ENCODE results near the gene COP1. TPM values are rescaled to one million over a fixed set of nuclear protein-coding genes. Genes with fewer than 3 reads are reported as not detected.

Gene COP1
- total RNA-seq, 2 experiments from 2014 or later: 33.8 to 36.9 TPM

DNA sequence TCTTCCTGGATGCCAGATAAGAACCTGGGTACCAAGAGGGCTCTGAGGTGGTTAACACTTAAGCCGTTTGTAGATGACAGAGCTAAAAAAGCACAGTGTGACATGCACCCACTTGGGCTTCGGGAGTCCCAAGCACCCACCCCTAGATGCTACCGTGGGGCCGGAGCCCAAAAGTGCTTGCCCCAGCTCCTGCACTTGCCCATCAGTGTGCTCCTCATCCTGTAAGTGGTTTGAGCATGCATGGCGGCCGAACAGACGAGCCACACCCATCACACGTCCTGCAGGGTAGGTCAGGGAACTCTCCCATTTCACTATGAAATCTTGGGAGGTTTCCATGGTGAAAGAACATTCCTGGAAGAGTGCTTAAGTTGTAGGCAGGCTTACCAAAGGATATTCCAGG, 304.8 kb downstream of the COP1 start:
- DNase-seq (no peak), ATAC-seq (no peak)
- intact Hi-C loops (cut with micrococcal nuclease): no loop called here
- ChIA-PET CTCF (no interaction called here), POLR2A (no interaction called here)
- Mint-ChIP-seq H3K27me3 (no peaks in the 10 kb centered on the region), H3K9me3 (peaks cover 2% of the 10 kb centered on the region), H3K36me3 (ENCODE audit: low read depth) (no peaks in the 10 kb centered on the region), H3K4me1 (ENCODE audit: low read depth) (no peaks in the 10 kb centered on the region), H3K4me3 (no peak overlapping the region), H3K27ac (no peak overlapping the region)
- TF ChIP-seq, protein P1, sequence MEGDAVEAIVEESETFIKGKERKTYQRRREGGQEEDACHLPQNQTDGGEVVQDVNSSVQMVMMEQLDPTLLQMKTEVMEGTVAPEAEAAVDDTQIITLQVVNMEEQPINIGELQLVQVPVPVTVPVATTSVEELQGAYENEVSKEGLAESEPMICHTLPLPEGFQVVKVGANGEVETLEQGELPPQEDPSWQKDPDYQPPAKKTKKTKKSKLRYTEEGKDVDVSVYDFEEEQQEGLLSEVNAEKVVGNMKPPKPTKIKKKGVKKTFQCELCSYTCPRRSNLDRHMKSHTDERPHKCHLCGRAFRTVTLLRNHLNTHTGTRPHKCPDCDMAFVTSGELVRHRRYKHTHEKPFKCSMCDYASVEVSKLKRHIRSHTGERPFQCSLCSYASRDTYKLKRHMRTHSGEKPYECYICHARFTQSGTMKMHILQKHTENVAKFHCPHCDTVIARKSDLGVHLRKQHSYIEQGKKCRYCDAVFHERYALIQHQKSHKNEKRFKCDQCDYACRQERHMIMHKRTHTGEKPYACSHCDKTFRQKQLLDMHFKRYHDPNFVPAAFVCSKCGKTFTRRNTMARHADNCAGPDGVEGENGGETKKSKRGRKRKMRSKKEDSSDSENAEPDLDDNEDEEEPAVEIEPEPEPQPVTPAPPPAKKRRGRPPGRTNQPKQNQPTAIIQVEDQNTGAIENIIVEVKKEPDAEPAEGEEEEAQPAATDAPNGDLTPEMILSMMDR (IDR thresholded peaks at IDR 0.05): no peak

DNA sequence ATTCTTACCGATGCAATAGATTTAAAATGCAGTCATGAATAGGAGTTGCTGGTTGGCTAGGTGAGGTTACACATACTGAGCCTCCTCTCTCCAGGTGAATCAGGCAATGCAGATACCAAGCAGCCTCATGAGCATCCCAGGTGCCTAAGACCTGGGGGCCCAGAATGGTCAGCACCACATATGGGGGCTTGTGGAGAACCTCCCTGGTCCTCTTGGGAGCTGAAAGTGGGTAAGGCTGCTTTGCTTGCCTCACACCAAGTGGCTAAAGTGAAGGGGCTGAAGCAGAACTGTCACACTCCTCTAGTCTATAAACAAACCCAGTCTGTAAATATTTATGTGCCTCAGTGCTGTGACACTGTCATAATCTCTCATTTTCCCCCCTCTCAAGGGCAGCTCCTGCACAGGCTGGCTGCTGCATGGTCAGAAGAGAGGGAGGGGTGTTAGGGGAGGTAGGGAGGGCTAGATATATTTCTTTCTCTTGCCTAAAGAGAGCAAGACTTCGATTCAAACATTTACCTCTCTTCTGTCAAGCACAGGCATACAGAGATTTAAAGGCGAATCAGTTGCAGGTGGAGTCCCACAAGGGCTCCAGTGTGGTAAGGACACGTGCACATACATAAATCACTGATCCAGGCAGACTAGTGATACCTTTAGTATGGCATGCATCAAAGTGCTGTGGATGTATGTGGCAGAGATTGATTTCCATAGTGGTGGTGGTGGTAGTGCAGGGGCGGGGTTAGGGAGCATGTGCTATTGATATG, 305.8 kb downstream of the COP1 start:
- CTCF ChIA-PET: no interaction called here
- no peaks in the 10 kb centered on the region for H3K27me3 Mint-ChIP-seq
- H3K9me3 Mint-ChIP-seq: no peaks in the 10 kb centered on the region
- H3K4me1 Mint-ChIP-seq (ENCODE audit: low read depth): no peaks in the 10 kb centered on the region
- intact Hi-C loops (cut with micrococcal nuclease): no loop called here
- ATAC-seq (no peak), DNase-seq (no peak)
- POLR2A ChIA-PET: no interaction called here
- TF ChIP-seq, protein P1 (IDR thresholded peaks at IDR 0.05): no peak
- H3K4me3 Mint-ChIP-seq: no peak overlapping the region
- H3K36me3 Mint-ChIP-seq (ENCODE audit: low read depth): no peaks in the 10 kb centered on the region
- H3K27ac Mint-ChIP-seq: no peak overlapping the region

DNA sequence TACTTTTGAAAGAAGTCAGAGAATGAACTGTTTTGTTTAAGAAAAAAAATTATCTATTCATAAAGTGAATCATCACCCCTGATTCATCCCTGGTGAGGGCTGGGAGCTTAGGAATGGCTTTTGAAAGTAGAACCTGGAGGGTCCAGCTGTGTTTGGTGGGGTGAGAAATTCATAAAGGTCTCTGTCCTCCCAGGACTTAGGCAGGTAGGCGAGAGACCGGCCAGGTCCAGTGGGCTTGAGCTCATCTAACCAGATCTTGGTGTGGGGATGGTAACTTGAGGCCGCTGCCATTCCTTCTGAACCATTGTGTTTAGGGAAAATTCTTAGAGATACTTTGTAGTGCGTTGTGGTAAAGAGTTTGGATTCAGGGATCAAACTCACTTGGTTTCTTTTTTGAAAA, 306.9 kb downstream of the COP1 start:
- ATAC-seq (no peak), DNase-seq (no peak)
- ChIA-PET POLR2A (no interaction called here), CTCF (no interaction called here)
- intact Hi-C loops (cut with micrococcal nuclease): no loop called here
- no peaks in the 10 kb centered on the region for H3K9me3 Mint-ChIP-seq
- H3K36me3 Mint-ChIP-seq (ENCODE audit: low read depth): no peaks in the 10 kb centered on the region
- no peak overlapping the region for H3K4me3 Mint-ChIP-seq
- TF ChIP-seq, protein P1 (IDR thresholded peaks at IDR 0.05): no peak
- no peaks in the 10 kb centered on the region for H3K27me3 Mint-ChIP-seq
- H3K27ac Mint-ChIP-seq: no peak overlapping the region
- no peaks in the 10 kb centered on the region for H3K4me1 Mint-ChIP-seq (ENCODE audit: low read depth)

DNA sequence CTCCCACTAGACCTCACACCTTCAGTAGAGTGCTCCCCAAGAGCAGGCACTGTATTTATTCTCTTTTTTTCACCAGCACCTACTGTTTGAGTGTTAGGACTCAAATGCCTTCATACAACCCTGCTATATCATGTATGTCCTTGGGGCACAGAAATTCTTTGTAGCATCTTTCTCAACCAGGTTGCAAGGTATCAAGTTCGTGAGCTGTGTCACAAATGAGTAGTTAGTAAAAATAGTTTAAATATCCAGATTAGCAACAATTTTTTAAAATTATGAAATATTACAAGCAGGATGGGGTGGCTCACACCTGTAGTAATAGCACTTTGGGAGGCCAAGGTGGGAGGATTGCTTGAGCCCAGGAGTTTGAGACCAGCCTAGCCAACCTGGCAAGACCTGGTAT, 311.1 kb downstream of the COP1 start:
- TF ChIP-seq, protein P1 (IDR thresholded peaks at IDR 0.05): no peak
- ChIA-PET POLR2A (interaction anchor here (1.3 kb wide), 1 partner anchor 10 kb away, joined by 3 read pairs; no protein-coding TSS in a partner anchor), CTCF (no interaction called here)
- Mint-ChIP-seq H3K27ac (no peak overlapping the region), H3K9me3 (no peaks in the 10 kb centered on the region), H3K4me1 (ENCODE audit: low read depth) (no peaks in the 10 kb centered on the region), H3K27me3 (no peaks in the 10 kb centered on the region), H3K36me3 (ENCODE audit: low read depth) (no peaks in the 10 kb centered on the region), H3K4me3 (no peak overlapping the region)
- no peak for DNase-seq
- ATAC-seq: no peak
- intact Hi-C loops (cut with micrococcal nuclease): no loop called here

All from activated CD8-positive, alpha-beta T cell treated with anti-CD3 and anti-CD28 coated beads for 36 hours (primary cell).